Measurements from ENCODE around the gene ANKRD30BL.
A peak's percentile ranks its signal among the peaks of the same experiment; 100 is the strongest.
"Not testable (repeated sequence)": the region's sequence is repeated elsewhere in the genome, so short reads cannot be mapped to it uniquely, and the experiment has no call there.

ANKRD30BL gene, protein sequence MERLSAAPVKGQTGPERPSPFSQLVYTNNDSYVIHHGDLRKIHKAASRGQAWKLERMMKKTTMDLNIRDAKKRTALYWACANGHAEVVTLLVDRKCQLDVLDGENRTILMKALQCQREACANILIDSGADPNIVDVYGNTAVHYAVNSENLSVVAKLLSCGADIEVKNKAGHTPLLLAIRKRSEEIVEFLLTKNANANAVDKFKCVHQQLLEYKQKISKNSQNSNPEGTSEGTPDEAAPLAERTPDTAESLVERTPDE

DNA sequence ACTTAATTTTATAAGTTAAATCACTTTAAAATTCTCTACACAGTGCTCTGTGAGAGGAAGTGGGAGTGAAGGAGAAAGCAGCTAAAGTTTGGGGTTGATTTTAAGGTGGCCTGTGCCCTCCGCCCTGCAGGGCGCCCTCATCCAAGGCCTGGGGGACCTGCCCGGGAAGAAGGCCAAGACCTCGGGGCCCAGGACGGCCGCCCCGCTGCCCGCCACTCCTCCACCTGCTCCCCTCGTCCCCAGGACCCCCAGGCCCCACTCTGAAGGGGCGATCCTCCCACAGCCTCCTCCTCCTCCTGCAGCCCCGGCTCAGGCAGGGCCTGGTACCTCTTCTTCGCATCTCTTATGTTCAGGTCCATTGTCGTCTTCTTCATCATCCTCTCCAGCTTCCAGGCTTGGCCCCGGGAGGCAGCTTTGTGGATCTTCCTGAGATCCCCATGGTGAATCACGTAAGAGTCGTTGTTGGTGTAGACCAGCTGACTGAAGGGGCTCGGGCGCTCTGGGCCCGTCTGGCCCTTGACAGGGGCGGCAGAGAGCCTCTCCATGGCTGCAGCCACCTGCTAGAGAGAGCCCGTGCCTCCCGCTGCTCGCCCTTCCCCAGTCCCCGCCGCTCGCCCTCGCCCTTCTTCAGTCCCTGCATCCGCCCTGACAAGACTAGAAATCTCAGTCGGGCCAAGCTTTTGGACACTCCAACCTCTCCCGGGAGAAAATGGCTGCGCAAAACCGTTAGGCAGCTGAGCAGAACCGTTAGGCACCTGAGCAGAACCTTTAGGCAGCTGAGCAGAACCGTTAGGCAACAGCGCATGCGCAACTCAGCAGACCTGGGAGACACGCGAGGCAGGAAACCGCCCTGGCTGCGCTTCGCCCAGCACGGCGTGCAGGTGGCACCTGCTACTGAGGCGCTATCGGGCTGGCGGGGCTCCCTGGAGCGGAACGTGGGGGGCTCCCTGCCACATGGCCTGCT lies at the start of gene ANKRD30BL:
Gene ANKRD30BL, minus strand, starts transcription at position 792 of the 964 bp plus-strand sequence. Its CDS starts 247 bp downstream, at position 545.
- DNase-seq (ENCODE audit: low spot score); FAIRE-seq: not testable (repeated sequence)

DNA sequence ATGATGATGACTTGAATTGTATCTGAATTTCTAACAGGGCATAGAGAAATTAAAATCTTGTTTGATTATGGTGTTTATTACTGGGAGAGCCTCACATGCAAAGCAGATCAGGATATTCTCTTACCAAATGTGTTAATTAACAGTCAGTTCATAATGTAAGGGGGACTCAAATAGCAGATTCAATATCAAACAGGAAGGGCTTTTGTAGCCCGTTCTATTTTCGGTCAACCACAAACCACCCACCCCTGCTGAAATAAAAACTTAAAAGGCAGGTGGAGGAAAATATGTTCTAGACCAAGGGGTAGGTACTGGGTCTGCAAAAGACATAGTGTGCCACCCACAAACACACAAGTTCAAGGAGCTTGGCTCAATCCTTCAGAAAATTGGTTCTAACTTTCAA lies 41.1 kb upstream of the ANKRD30BL start:
- DNase-seq (ENCODE audit: low spot score); FAIRE-seq: not testable (repeated sequence)

DNA sequence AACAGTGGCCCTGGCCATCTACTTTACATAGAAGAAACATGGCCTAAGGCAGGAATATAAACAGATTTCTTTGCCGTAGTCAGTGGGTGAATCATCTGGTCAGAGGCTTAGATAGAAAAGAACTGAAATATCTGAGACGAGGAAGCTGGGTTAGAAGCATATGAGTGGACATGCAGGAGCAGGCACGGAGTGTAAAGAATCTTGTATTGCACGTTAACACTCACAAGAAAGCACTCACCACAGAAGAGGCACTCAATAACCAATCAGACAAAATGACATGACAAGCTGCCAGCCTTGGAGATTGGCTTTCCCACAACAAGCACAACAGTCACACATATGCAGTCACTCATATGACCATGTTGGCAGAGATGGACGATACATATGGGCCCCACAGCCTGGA lies 31.1 kb upstream of the ANKRD30BL start:
- not testable (repeated sequence) for DNase-seq (ENCODE audit: low spot score); FAIRE-seq

DNA sequence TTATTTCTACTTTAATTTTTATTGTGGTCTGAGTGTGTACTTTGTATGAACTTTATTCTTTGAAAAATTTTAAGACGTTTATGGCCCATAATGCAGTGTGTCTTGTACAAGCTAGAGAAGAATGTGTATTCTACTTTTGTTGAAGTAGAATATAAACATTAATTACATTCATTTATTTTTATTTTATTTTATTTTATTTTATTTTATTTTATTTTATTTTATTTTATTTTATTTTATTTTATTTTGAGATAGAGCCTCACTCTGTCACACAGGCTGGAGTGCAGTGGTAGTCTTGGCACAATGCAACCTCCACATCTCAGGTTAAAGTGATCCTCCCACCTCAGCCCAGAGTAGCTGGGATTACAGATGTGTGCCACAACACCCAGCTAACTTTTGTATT lies 5.3 kb upstream of the ANKRD30BL start:
- not testable (repeated sequence) for FAIRE-seq; DNase-seq (ENCODE audit: low spot score)

DNA sequence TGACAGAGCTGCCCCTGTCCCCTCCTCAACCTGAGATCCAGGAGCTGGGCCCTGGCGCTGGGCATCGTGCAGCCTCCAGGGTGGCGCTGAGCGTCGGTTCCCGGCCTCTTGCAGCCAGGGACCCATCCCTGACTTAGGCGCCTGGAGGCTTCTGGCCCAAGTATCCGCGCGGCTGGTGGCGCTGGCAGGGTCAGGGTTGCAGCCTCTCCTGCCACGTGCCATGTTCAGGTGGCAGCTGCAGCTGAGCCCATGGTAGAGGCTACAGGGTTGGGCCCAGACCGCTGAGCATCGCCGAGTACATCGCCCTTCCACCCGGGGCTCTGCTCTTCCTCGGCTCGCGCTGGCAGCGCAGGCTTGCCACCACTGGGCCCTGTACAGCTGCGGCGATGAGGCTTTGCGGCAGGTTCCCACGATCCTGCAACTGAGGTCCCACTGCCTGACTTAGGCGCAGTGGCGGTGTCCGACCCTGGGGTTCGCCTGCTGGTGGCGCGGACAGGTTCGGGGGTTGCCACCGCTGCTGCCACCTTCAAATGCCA lies 441 bp upstream of the ANKRD30BL start:
- not testable (repeated sequence) for DNase-seq (ENCODE audit: low spot score); FAIRE-seq

DNA sequence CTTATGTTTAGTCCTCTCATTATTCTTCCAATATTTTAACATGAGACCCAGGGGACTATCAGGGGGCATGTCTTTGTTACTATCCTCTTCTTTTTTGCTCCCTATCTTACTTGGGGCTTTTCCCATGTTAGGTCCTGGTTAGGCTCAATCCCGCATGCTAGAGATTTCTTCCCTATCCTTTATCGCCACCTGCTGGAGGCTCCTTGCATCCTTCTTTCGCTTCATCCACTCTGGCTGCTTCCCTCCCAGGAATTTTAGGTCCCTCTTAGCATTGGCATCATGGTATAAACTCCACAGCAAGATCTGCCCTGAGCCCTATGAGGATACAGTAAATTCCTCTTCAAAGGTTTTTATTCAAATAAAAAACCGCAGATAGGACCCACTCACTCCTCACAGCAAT lies 15.0 kb downstream of the ANKRD30BL start:
- not testable (repeated sequence) for FAIRE-seq
- peak; percentile 14 for DNase-seq (ENCODE audit: low spot score)

All from urothelium cell line (cell line).